HepG2 (cell line): ENCODE results near the gene AMER2. TPM values are rescaled to one million over a fixed set of nuclear protein-coding genes. Genes with fewer than 3 reads are reported as not detected.

Source experiments
- ATAC-seq: fragments of 200-7000 bp; cut with Tn5 transposase; 3 replicates; pipeline ENCODE4 v1.9.1; 2020; ENCODE audit warnings: mild to moderate bottlenecking, moderate library complexity
- BruUV-seq: library from RNA; stranded (reverse); fragments of 400-500 nt; replicated peaks from 2 replicates; lab custom pipeline; 2021; lab: Mats Ljungman, UMichigan
- CTCF ChIA-PET: fragments of 300-600 bp; formaldehyde crosslinking; extraction: SDS; loops from one replicate; lab custom pipeline; 2021; ENCODE audit warnings: low total read pairs, inconsistent platforms, low intra/inter-chr PET ratio; lab: Yijun Ruan, JAX
- POLR2A ChIA-PET: fragments of 350-600 bp; sonication (Branson Sonifier 250); formaldehyde crosslinking; loops from one replicate; lab custom pipeline; 2020; ENCODE audit warnings: antibody characterized with exemption, inconsistent platforms; lab: Yijun Ruan, JAX
- DNase-seq: peaks from one replicate; pipeline ENCODE4 v3.0.0-alpha.2; 2015; ENCODE audit warnings: low spot score
- FAIRE-seq: peaks from 3 replicates; lab custom pipeline; 2011; peaks lifted over from hg19 to GRCh38; lab: Jason Lieb, UNC
- H2AFZ ChIP-seq: one replicate; pipeline ENCODE4 v1.6.1; 2011; ENCODE audit warnings: low read length, inconsistent platforms
- H3K27ac ChIP-seq: fragments of 300-600 bp; 3 replicates; pipeline ENCODE4 v1.8.0; 2011; ENCODE audit warnings: mixed run types, mild to moderate bottlenecking, mixed read lengths, low read length, inconsistent platforms; ENCODE audit not compliant: insufficient read depth; ENCODE audit errors: extremely low read length
- H3K27me3 ChIP-seq, 2 experiments: fragments of 200-600 bp in 1 of 2; 2 replicates in 1 of 2; 3 replicates in 1 of 2; pipeline versions ENCODE4 v1.6.0 to v1.8.0; 2011; ENCODE audit warnings: low read length in 2 of 2, mild to moderate bottlenecking in 2 of 2, moderate library complexity in 2 of 2, inconsistent platforms in 1 of 2; ENCODE audit not compliant: insufficient read depth in 2 of 2, control insufficient read depth in 1 of 2
- H3K36me3 ChIP-seq, 2 experiments: fragments of 200-600 bp in 1 of 2; replicated peaks in 1 of 2; 2 replicates in 1 of 2; 3 replicates in 1 of 2; pipeline versions ENCODE4 v1.5.1 to v1.8.0; 2011; ENCODE audit warnings: low read length in 2 of 2, inconsistent platforms in 1 of 2; ENCODE audit not compliant: insufficient read depth in 2 of 2, control insufficient read depth in 1 of 2
- H3K4me1 ChIP-seq: 2 replicates; pipeline ENCODE4 v1.5.1; 2012; ENCODE audit warnings: low read length, inconsistent platforms; ENCODE audit not compliant: insufficient read depth
- H3K4me2 ChIP-seq: 2 replicates; pipeline ENCODE4 v1.6.0; 2011; ENCODE audit warnings: low read depth, low read length, inconsistent platforms
- H3K4me3 ChIP-seq, 3 experiments: fragments of 200-600 bp in 1 of 3; sonication (generic), shearing (Covaris generic) in 1 of 3; replicated peaks in 1 of 3; 2 replicates each; pipeline ENCODE4 v1.5.1; 2011 to 2016; ENCODE audit warnings: low read length in 3 of 3, inconsistent platforms in 2 of 3, low read depth in 2 of 3, mild to moderate bottlenecking in 2 of 3, control low read depth in 1 of 3, mixed read lengths in 1 of 3; ENCODE audit not compliant: insufficient read depth in 1 of 3
- H3K79me2 ChIP-seq: one replicate; pipeline ENCODE4 v1.6.1; 2011; ENCODE audit warnings: low read length, inconsistent platforms; ENCODE audit not compliant: insufficient read depth
- H3K9ac ChIP-seq: 2 replicates; pipeline ENCODE4 v1.6.0; 2011; ENCODE audit warnings: mild to moderate bottlenecking, low read depth, low read length, inconsistent platforms; ENCODE audit not compliant: insufficient read depth
- H3K9me3 ChIP-seq: 2 replicates; pipeline ENCODE4 v1.5.1; 2012; ENCODE audit warnings: mild to moderate bottlenecking, low read length
- H4K20me1 ChIP-seq: 2 replicates; pipeline ENCODE4 v1.6.0; 2011; ENCODE audit warnings: inconsistent platforms, mild to moderate bottlenecking, low read length, moderate library complexity; ENCODE audit not compliant: insufficient read depth
- DNMT3B ChIP-seq: conservative IDR thresholded peaks from 2 replicates; pipeline ENCODE4 v1.6.1; 2016; ENCODE audit warnings: missing biosample characterization, control low read depth
- DR1 ChIP-seq: sonication (generic); formaldehyde crosslinking; IDR thresholded peaks from 2 replicates; pipeline ENCODE4 v1.8.0; 2021; ENCODE audit warnings: mild to moderate bottlenecking, missing genetic modification reagents, inconsistent platforms
- FOXP1 ChIP-seq, 2 experiments: fragments of 450-650 bp in 1 of 2; IDR thresholded peaks; 2 replicates each; pipeline ENCODE4 v1.6.1; 2017 to 2018; ENCODE audit warnings: antibody characterized with exemption in 1 of 2
- HOXA9 ChIP-seq: sonication (generic); formaldehyde crosslinking; IDR thresholded peaks from 2 replicates; pipeline ENCODE4 v1.8.1; 2022; ENCODE audit warnings: missing genetic modification reagents, mild to moderate bottlenecking, moderate library complexity, borderline replicate concordance
- MED13 ChIP-seq: sonication (generic); formaldehyde crosslinking; IDR thresholded peaks from 2 replicates; pipeline ENCODE4 v1.5.0; 2020; ENCODE audit warnings: missing genetic modification reagents
- PRPF4 ChIP-seq: fragments of 200-400 bp; formaldehyde crosslinking; IDR thresholded peaks from 2 replicates; pipeline ENCODE4 v1.6.1; 2016; ENCODE audit warnings: low read length, low read depth; ENCODE audit not compliant: poor library complexity, severe bottlenecking
- SIN3B ChIP-seq: fragments of 150-350 bp; IDR thresholded peaks from 2 replicates; pipeline ENCODE4 v1.6.1; 2014; ENCODE audit warnings: low read length
- TCF7 ChIP-seq: sonication (generic); IDR thresholded peaks from 2 replicates; pipeline ENCODE4 v1.6.1; 2016; ENCODE audit warnings: antibody characterized with exemption, low read depth
- ZNF225 ChIP-seq: sonication (generic); formaldehyde crosslinking; IDR thresholded peaks from 2 replicates; pipeline ENCODE4 v1.4.0; 2020; ENCODE audit warnings: mild to moderate bottlenecking, missing genetic modification reagents
- ZNF530 ChIP-seq: sonication (generic); formaldehyde crosslinking; IDR thresholded peaks from 2 replicates; pipeline ENCODE4 v1.5.0; 2020; ENCODE audit warnings: low read depth, mild to moderate bottlenecking, missing genetic modification reagents
- ZNF879 ChIP-seq: sonication (generic); formaldehyde crosslinking; IDR thresholded peaks from 2 replicates; pipeline ENCODE4 v1.8.1; 2023; ENCODE audit warnings: missing genetic modification reagents
- WGBS: methylation state at CpG from one replicate; pipeline ENCODE4 v1.1.6; 2017; ENCODE audit warnings: low lambda C conversion rate; 5-methylcytosine and 5-hydroxymethylcytosine counted together
- in situ Hi-C: cut with HindIII; loops from 2 replicates; pipeline ENCODE4 v1.10.0; 2017; ENCODE audit warnings: low pct_unique_long_range_greater_than_20kb; ENCODE audit not compliant: extremely low pct_ligation_motif_present
- intact Hi-C: fragments of 100-400 bp; cut with micrococcal nuclease; formaldehyde crosslinking; loops from one replicate; pipeline ENCODE4 v1.10.0; 2022; ENCODE audit not compliant: unreplicated experiment
- polyA plus RNA-seq, 8 experiments: library from polyadenylated mRNA; depleted of rRNA in 3 of 8; stranded (reverse) in 7 of 8; unstranded in 1 of 8; fragments of >200 nt; fragmentation: Illumina TruSeq in 4 of 8; extraction: Trizol in 4 of 8; gene quantifications; 2 replicates each; pipeline versions ENCODE4 v1.2.1 to v1.2.3, GENCODE V29; 2011 to 2016; ENCODE audit warnings: low read depth in 4 of 8, missing spikeins in 1 of 8, mixed read lengths in 1 of 8; ENCODE audit not compliant: insufficient read depth in 1 of 8
- total RNA-seq, 5 experiments: library from RNA; depleted of rRNA; stranded (reverse); fragments of >200 nt; fragmentation: Illumina TruSeq; extraction: Trizol; gene quantifications; 2 replicates each; pipeline ENCODE4 v1.2.3, GENCODE V29; 2016; ENCODE audit warnings: low read depth in 1 of 5
- TF ChIP-seq, protein P1 (sequence below): sonication (generic); formaldehyde crosslinking; IDR thresholded peaks from 2 replicates; pipeline ENCODE4 v1.5.1; 2020; ENCODE audit warnings: missing genetic modification reagents, mild to moderate bottlenecking, borderline replicate concordance
- TF ChIP-seq, protein P2 (sequence below): sonication (generic); formaldehyde crosslinking; IDR thresholded peaks from 2 replicates; pipeline ENCODE4 v1.9.0; 2021; ENCODE audit warnings: missing genetic modification reagents, borderline replicate concordance
- TF ChIP-seq, protein P3 (sequence below): sonication (generic); formaldehyde crosslinking; IDR thresholded peaks from 2 replicates; pipeline ENCODE4 v1.8.1; 2023; ENCODE audit warnings: missing genetic modification reagents, mild to moderate bottlenecking, borderline replicate concordance
- TF ChIP-seq, protein P4 (sequence below): sonication (generic); formaldehyde crosslinking; IDR thresholded peaks from 2 replicates; pipeline ENCODE4 v1.5.0; 2020; ENCODE audit warnings: mild to moderate bottlenecking, missing genetic modification reagents, borderline replicate concordance
- TF ChIP-seq, protein P5 (sequence below): IDR thresholded peaks from 2 replicates; pipeline ENCODE4 v1.6.1; 2016; ENCODE audit warnings: mild to moderate bottlenecking

The AMER2 gene
- total and polyA plus RNA-seq, 2 of the 13 experiments (the other 11 are each of a cell fraction or from before 2014, with no cell fraction given), result not detected

DNA sequence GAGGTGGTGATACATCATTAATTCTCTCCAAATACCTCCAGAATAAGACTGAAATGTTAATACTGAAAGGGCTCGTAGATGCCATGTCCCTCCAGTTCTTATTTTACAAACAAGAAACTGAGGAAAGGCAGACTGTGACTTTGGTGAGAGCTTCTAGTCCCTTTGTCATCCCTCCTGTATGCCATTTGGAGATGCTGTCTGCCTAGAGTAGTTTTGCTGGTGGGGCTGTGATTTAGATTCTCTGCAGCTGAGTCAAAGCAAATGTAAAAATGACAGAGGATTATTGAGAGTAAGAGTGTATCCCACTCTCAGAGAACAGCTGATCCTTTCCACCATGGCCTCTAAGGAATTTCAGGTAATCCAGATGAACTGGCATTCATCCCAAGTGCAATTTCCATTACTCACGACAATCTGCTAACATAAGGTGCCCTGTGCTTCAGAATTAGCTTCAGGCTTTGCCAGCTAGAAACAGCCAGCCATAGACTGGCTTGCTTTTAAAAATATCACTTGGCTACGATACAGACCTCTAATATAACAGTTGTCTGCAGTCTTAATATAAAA is 59.3 kb downstream of the AMER2 start:
- H3K4me2 ChIP-seq, result no peak overlapping the region
- H3K9me3 ChIP-seq, result no peaks in the 10 kb centered on the region
- peaks cover 0 to 10% of the 10 kb centered on the region in 2 experiments; a peak in 2 of 5 replicates for H3K27me3 ChIP-seq
- no peak overlapping the region for H3K27ac ChIP-seq
- TF ChIP-seq MED13 (CRISPR knock-in tag) (no peak), ZNF879 (CRISPR knock-in tag) (no peak), DNMT3B (CRISPR knock-in tag) (no peak), HOXA9 (no peak), SIN3B (no peak), DR1 (CRISPR knock-in tag) (no peak), FOXP1 (IDR thresholded peaks at IDR 0.05) (no peak), FOXP1 (CRISPR knock-in tag; IDR thresholded peaks at IDR 0.05) (no peak), ZNF225 (CRISPR knock-in tag) (no peak), TCF7 (no peak), ZNF530 (CRISPR knock-in tag) (no peak), PRPF4 (no peak)
- TF ChIP-seq, protein P1, sequence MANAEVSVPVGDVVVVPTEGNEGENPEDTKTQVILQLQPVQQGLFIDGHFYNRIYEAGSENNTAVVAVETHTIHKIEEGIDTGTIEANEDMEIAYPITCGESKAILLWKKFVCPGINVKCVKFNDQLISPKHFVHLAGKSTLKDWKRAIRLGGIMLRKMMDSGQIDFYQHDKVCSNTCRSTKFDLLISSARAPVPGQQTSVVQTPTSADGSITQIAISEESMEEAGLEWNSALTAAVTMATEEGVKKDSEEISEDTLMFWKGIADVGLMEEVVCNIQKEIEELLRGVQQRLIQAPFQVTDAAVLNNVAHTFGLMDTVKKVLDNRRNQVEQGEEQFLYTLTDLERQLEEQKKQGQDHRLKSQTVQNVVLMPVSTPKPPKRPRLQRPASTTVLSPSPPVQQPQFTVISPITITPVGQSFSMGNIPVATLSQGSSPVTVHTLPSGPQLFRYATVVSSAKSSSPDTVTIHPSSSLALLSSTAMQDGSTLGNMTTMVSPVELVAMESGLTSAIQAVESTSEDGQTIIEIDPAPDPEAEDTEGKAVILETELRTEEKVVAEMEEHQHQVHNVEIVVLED (CRISPR knock-in tag), result no peak
- TF ChIP-seq, protein P2, sequence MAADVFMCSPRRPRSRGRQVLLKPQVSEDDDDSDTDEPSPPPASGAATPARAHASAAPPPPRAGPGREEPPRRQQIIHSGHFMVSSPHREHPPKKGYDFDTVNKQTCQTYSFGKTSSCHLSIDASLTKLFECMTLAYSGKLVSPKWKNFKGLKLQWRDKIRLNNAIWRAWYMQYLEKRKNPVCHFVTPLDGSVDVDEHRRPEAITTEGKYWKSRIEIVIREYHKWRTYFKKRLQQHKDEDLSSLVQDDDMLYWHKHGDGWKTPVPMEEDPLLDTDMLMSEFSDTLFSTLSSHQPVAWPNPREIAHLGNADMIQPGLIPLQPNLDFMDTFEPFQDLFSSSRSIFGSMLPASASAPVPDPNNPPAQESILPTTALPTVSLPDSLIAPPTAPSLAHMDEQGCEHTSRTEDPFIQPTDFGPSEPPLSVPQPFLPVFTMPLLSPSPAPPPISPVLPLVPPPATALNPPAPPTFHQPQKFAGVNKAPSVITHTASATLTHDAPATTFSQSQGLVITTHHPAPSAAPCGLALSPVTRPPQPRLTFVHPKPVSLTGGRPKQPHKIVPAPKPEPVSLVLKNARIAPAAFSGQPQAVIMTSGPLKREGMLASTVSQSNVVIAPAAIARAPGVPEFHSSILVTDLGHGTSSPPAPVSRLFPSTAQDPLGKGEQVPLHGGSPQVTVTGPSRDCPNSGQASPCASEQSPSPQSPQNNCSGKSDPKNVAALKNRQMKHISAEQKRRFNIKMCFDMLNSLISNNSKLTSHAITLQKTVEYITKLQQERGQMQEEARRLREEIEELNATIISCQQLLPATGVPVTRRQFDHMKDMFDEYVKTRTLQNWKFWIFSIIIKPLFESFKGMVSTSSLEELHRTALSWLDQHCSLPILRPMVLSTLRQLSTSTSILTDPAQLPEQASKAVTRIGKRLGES, result no peak
- TF ChIP-seq, protein P3, sequence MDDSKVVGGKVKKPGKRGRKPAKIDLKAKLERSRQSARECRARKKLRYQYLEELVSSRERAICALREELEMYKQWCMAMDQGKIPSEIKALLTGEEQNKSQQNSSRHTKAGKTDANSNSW (CRISPR knock-in tag), result no peak
- TF ChIP-seq, protein P4, sequence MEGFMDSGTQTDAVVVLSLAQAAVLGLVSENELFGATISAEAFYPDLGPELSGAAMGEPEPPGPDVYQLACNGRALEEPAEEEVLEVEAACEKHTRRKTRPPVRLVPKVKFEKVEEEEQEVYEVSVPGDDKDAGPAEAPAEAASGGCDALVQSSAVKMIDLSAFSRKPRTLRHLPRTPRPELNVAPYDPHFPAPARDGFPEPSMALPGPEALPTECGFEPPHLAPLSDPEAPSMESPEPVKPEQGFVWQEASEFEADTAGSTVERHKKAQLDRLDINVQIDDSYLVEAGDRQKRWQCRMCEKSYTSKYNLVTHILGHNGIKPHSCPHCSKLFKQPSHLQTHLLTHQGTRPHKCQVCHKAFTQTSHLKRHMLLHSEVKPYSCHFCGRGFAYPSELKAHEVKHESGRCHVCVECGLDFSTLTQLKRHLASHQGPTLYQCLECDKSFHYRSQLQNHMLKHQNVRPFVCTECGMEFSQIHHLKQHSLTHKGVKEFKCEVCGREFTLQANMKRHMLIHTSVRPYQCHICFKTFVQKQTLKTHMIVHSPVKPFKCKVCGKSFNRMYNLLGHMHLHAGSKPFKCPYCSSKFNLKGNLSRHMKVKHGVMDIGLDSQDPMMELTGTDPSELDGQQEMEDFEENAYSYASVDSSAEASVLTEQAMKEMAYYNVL, result no peak
- TF ChIP-seq, protein P5, sequence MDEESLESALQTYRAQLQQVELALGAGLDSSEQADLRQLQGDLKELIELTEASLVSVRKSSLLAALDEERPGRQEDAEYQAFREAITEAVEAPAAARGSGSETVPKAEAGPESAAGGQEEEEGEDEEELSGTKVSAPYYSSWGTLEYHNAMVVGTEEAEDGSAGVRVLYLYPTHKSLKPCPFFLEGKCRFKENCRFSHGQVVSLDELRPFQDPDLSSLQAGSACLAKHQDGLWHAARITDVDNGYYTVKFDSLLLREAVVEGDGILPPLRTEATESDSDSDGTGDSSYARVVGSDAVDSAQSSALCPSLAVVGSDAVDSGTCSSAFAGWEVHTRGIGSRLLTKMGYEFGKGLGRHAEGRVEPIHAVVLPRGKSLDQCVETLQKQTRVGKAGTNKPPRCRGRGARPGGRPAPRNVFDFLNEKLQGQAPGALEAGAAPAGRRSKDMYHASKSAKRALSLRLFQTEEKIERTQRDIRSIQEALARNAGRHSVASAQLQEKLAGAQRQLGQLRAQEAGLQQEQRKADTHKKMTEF, result no peak
- TF ChIP-seq, all 625 proteins: peak for 0
- ChIA-PET CTCF (no interaction called here), POLR2A (no interaction called here)
- Histone ChIP-seq H3K4me3 (no peak overlapping the region), H3K79me2 (no peaks in the 10 kb centered on the region), H3K4me1 (no peaks in the 10 kb centered on the region), H4K20me1 (no peaks in the 10 kb centered on the region), H3K9ac (no peak overlapping the region), H2AFZ (no peak overlapping the region), H3K36me3 (no peaks in the 10 kb centered on the region)
- no peak for ATAC-seq
- WGBS, result 13% methylated on average over 3 of the region's 3 CpGs
- intact Hi-C loops (no loop called here), in situ Hi-C loops (no loop called here)
- no peak for DNase-seq
- BruUV-seq, result no TSS peak
- FAIRE-seq, result no peak
